ENCODE data around the gene KRTAP10-11. TPM values are rescaled to one million over a fixed set of nuclear protein-coding genes. Genes with fewer than 3 reads are reported as not detected.
A peak's percentile ranks its signal among the peaks of the same experiment; 100 is the strongest.

The KRTAP10-11 gene
- total RNA-seq, 1 donor from 2014 or later = not detected

DNA sequence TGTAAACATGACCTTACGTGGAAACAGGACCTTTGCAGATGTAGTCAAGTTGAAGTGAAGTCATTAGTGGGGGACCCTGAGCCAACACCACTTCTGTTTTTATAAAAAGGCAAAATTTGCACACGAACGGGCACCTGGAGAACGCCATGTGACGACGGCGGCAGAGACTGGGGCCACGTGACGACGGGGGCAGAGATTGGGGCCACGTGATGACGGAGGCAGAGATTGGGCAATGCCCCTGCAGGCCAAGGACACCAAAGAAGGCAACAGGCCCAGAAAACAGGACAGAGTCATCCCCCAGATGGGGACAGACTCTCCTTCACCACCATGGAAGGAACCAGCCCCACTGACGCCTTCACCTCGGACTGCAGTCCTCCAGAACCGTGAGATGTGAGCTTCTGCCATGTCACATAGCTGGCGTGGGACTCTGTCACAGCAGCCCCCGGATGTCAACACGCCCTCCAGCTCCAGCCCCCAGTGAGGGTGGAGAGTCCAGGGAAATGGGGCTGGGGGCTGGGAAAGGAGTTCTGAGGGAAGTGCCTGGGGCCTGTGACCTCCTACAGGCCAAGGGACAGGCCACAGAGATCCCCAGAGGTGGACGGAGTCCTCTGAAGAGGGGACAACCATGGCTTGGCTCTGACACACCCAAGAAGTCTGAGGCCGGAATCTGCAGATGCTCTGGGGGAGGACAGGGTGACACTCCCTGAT is 4.2 kb downstream of the KRTAP10-11 start:
- DNase-seq (ENCODE audit: low read depth) = no peak
- no peaks in the 10 kb centered on the region for H3K27me3 ChIP-seq (ENCODE audit: control insufficient read depth, insufficient read depth, low read length)
- TF ChIP-seq, protein P1, sequence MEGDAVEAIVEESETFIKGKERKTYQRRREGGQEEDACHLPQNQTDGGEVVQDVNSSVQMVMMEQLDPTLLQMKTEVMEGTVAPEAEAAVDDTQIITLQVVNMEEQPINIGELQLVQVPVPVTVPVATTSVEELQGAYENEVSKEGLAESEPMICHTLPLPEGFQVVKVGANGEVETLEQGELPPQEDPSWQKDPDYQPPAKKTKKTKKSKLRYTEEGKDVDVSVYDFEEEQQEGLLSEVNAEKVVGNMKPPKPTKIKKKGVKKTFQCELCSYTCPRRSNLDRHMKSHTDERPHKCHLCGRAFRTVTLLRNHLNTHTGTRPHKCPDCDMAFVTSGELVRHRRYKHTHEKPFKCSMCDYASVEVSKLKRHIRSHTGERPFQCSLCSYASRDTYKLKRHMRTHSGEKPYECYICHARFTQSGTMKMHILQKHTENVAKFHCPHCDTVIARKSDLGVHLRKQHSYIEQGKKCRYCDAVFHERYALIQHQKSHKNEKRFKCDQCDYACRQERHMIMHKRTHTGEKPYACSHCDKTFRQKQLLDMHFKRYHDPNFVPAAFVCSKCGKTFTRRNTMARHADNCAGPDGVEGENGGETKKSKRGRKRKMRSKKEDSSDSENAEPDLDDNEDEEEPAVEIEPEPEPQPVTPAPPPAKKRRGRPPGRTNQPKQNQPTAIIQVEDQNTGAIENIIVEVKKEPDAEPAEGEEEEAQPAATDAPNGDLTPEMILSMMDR (IDR thresholded peaks at IDR 0.05; ENCODE audit: insufficient read depth, low read length, severe bottlenecking) = no peak
- no peak for FAIRE-seq
- no peak overlapping the region for H3K4me3 ChIP-seq (ENCODE audit: low read depth, low read length)
- no peaks in the 10 kb centered on the region for H3K36me3 ChIP-seq (ENCODE audit: control insufficient read depth, insufficient read depth, low read length)

DNA sequence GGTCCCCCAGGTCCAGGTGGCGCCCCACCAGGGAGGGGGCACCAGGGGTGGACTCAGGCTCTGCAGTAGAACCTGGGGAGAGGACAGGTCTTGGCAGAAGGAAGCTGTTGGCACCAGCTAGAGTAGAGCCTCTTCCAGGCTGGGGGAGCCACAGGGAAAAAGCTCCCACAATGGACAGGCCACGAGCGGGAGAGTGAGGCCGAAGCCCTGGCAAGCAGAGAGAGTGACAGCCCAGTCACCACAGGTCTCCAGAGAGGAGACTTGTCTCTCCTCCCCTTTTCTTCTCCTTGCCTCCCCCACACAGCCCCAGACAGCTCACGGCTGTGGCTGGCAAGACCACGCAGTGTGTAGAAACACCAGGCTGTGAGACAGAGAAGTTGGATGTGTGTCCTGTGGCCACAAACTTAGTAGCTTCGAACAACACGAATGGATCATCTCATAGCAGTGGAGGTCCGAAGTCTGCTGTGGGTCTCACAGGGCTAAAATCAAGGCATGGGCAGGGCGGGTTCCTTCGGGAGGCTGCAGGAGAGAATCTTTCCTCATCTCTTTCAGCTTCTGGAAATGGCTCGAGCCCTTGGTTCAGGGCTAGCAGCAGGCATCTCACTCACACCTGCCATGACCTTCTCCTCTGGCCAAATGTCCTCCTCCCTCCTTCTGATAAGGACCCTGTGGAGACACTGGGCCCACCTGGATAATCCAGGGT is 4.9 kb downstream of the KRTAP10-11 start:
- no peak for DNase-seq (ENCODE audit: low read depth)
- peak; percentile 36 for FAIRE-seq
- H3K4me3 ChIP-seq (ENCODE audit: low read depth, low read length) = no peak overlapping the region
- no peaks in the 10 kb centered on the region for H3K36me3 ChIP-seq (ENCODE audit: control insufficient read depth, insufficient read depth, low read length)
- TF ChIP-seq, protein P1 (IDR thresholded peaks at IDR 0.05; ENCODE audit: insufficient read depth, low read length, severe bottlenecking) = no peak
- no peaks in the 10 kb centered on the region for H3K27me3 ChIP-seq (ENCODE audit: control insufficient read depth, insufficient read depth, low read length)

- H3K4me3 ChIP-seq (ENCODE audit: low read depth, low read length) = no peak overlapping the region
- DNase-seq (ENCODE audit: low read depth) (no peak), FAIRE-seq (no peak)
- H3K36me3 ChIP-seq (ENCODE audit: control insufficient read depth, insufficient read depth, low read length) = no peaks in the 10 kb centered on the region
- no peaks in the 10 kb centered on the region for H3K27me3 ChIP-seq (ENCODE audit: control insufficient read depth, insufficient read depth, low read length)
- TF ChIP-seq, protein P1 (IDR thresholded peaks at IDR 0.05; ENCODE audit: insufficient read depth, low read length, severe bottlenecking) = no peak
Measured at GRCh38 chr21:44653123-44653522, 6.9 kb downstream of the KRTAP10-11 start.

DNA sequence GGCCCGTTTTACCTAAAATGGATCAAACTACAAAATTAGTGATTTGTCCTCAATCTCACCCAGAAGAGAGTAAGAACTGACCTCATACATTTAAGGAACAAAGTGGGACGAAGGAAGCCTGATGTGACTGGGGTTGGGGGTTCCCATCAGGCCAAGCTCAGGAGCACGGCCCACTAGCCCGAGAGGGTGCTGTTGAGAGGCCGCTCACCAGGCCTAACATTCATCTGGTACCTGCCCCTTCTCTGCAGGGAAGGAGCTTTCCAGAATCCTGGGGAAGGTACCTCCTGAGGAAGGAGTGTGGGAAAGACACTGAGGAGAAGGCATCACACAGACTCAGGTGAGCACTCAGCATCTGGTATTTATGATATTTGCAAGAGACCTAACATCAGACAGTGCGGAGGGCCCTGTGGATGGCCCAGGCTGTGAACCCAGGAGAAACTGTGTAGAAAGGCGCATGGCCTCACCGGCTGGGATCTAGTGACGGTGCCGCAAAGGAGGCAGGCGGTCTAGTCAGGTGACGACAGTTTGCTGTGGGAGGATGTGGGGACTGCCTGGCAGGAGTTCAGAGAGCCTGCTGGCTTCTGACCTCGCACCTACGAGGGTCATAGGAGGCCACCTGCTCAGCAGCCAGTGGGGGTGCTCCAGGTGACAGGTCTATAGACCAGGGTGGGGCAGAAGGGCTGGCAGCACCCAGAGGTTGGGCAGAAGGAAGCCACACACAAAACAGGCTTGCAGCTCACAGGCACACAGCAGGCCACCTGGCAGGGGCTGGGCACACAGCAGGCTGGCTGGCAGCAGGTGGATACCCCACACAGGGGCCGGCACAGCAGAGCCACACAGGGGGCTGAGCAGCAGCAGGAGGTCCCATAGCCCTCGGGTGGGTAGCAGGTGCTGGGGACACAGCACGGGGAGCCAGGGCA is 7.7 kb downstream of the KRTAP10-11 start:
- TF ChIP-seq, protein P1 (IDR thresholded peaks at IDR 0.05; ENCODE audit: insufficient read depth, low read length, severe bottlenecking) = no peak
- FAIRE-seq (peak; percentile 50), DNase-seq (ENCODE audit: low read depth) (no peak)
- H3K27me3 ChIP-seq (ENCODE audit: control insufficient read depth, insufficient read depth, low read length) = no peaks in the 10 kb centered on the region
- H3K36me3 ChIP-seq (ENCODE audit: control insufficient read depth, insufficient read depth, low read length) = no peaks in the 10 kb centered on the region
- no peak overlapping the region for H3K4me3 ChIP-seq (ENCODE audit: low read depth, low read length)

DNA sequence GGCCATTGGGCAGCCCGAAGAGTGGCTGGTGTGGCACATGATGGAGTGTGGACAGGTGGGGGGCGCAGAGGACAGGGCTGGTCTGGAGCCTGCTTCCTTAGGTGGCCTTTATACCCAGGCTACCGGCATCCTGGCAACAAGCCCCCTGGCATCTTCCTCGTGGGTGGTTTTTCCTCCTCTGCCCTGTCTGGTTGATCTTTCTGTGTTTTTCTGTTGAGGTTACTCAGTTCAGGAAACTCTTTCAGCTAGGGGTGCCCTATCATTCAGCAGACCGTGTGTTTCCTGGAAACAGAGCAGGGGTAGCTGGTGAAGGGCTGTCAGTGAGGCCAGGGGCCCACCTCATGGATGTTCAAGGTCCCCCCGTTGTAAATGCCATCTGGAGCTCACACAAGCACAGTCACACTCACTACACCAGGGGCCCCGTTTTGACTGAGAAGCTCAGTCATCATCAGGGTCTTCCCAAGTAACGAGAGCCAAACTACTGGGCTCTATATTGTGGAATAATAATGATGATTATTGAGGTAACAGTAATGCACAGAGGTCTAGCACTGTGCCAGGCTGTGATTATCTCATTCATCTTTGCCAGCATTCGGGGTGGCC is 8.5 kb downstream of the KRTAP10-11 start, which contains the start of gene KRTAP12-4:
Gene KRTAP12-4, minus strand, starts transcription at position 84 of the 600 bp plus-strand sequence. Its CDS starts 45 bp downstream, at position 39.
- H3K36me3 ChIP-seq (ENCODE audit: control insufficient read depth, insufficient read depth, low read length) = no peaks in the 10 kb centered on the region
- no peaks in the 10 kb centered on the region for H3K27me3 ChIP-seq (ENCODE audit: control insufficient read depth, insufficient read depth, low read length)
- TF ChIP-seq, protein P1 (IDR thresholded peaks at IDR 0.05; ENCODE audit: insufficient read depth, low read length, severe bottlenecking) = no peak
- DNase-seq (ENCODE audit: low read depth) = no peak
- H3K4me3 ChIP-seq (ENCODE audit: low read depth, low read length) = no peak within 1 kb of the TSS
- FAIRE-seq = peak; percentile 91
